ENCODE data around the gene CCSER1.

CCSER1 gene

DNA sequence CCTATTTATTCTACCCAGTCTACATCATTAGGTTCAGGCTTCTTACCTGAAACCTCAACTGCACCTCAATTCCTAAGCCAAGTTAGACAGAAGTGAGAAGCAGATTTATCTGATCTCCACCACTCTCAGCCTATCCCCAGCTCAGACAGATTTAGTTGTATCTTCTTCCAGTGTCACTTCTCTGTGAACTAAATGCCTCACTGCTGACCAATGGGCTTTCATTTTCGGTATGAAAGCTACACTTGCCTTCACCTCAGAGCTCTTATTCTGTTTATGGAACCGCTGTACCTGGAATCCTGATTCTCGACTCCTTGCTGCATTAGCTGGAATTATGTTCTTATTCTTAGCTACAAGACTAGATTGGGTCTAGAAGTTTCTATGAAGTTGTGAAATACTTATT is 833.2 kb downstream of the CCSER1 start:
- Mint-ChIP-seq H3K4me3 (no peak overlapping the region), H3K36me3 (ENCODE audit: low read depth) (no peaks in the 10 kb centered on the region), H3K9me3 (peaks cover 3% of the 10 kb centered on the region), H3K4me1 (ENCODE audit: low read depth) (no peaks in the 10 kb centered on the region), H3K27me3 (no peaks in the 10 kb centered on the region), H3K27ac (no peak overlapping the region)

DNA sequence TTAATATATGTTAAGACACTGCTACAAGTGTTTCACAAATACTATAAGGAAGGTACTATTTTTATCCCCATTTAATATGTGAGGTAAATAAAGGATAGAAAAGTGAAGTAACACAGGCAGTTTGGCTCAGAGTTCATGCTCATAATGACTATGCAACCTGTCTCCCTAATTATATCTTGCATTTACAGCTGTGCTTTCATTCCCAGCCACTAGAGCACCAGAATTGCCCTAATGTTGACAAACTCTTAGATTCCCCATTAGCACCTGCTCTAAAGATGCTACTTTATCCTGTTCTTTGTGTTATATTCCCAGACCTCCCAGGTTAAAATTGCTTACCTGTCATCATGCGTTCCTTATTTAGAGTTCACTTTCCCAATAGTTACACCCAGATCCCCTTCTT is 833.6 kb downstream of the CCSER1 start:
- Mint-ChIP-seq H3K9me3 (peaks cover 4% of the 10 kb centered on the region), H3K36me3 (ENCODE audit: low read depth) (no peaks in the 10 kb centered on the region), H3K4me1 (ENCODE audit: low read depth) (no peaks in the 10 kb centered on the region), H3K27me3 (no peaks in the 10 kb centered on the region), H3K27ac (no peak overlapping the region), H3K4me3 (no peak overlapping the region)

GRCh38 chr4:90970021-90970420 is 842.8 kb downstream of the CCSER1 start:
- Mint-ChIP-seq H3K4me1 (ENCODE audit: low read depth) (no peaks in the 10 kb centered on the region), H3K9me3 (peaks cover 10% of the 10 kb centered on the region), H3K27ac (no peak overlapping the region), H3K36me3 (ENCODE audit: low read depth) (no peaks in the 10 kb centered on the region), H3K27me3 (no peaks in the 10 kb centered on the region), H3K4me3 (no peak overlapping the region)

- Mint-ChIP-seq H3K27ac (no peak overlapping the region), H3K4me1 (ENCODE audit: low read depth) (no peaks in the 10 kb centered on the region)
Observed at GRCh38 chr4:90977726-90978125, 850.5 kb downstream of the CCSER1 start.

GRCh38 chr4:90979556-90979955 is 852.4 kb downstream of the CCSER1 start:
- H3K36me3 Mint-ChIP-seq (ENCODE audit: low read depth) = no peaks in the 10 kb centered on the region
- no peak overlapping the region for H3K27ac Mint-ChIP-seq
- no peak overlapping the region for H3K4me3 Mint-ChIP-seq
- H3K4me1 Mint-ChIP-seq (ENCODE audit: low read depth) = no peaks in the 10 kb centered on the region
- H3K27me3 Mint-ChIP-seq = no peaks in the 10 kb centered on the region
- H3K9me3 Mint-ChIP-seq = peaks cover 5% of the 10 kb centered on the region

More at GRCh38 chr4:90977726-90978125, 850.5 kb downstream of the CCSER1 start:
- H3K36me3 Mint-ChIP-seq (ENCODE audit: low read depth) = no peaks in the 10 kb centered on the region
- H3K4me3 Mint-ChIP-seq = no peak overlapping the region
- peaks cover 9% of the 10 kb centered on the region for H3K9me3 Mint-ChIP-seq
- no peaks in the 10 kb centered on the region for H3K27me3 Mint-ChIP-seq

GRCh38 chr4:90982813-90983212 is 855.6 kb downstream of the CCSER1 start:
- no peaks in the 10 kb centered on the region for H3K36me3 Mint-ChIP-seq (ENCODE audit: low read depth)
- H3K4me1 Mint-ChIP-seq (ENCODE audit: low read depth) = no peaks in the 10 kb centered on the region
- no peak overlapping the region for H3K4me3 Mint-ChIP-seq
- no peak overlapping the region for H3K27ac Mint-ChIP-seq
- no peaks in the 10 kb centered on the region for H3K27me3 Mint-ChIP-seq
- peaks cover 5% of the 10 kb centered on the region for H3K9me3 Mint-ChIP-seq

- no peak overlapping the region for H3K27ac Mint-ChIP-seq
- no peaks in the 10 kb centered on the region for H3K27me3 Mint-ChIP-seq
- no peaks in the 10 kb centered on the region for H3K4me1 Mint-ChIP-seq (ENCODE audit: low read depth)
- no peaks in the 10 kb centered on the region for H3K9me3 Mint-ChIP-seq
- no peak overlapping the region for H3K4me3 Mint-ChIP-seq
- H3K36me3 Mint-ChIP-seq (ENCODE audit: low read depth) = no peaks in the 10 kb centered on the region
Observed at GRCh38 chr4:90990284-90990683, 863.1 kb downstream of the CCSER1 start.

DNA sequence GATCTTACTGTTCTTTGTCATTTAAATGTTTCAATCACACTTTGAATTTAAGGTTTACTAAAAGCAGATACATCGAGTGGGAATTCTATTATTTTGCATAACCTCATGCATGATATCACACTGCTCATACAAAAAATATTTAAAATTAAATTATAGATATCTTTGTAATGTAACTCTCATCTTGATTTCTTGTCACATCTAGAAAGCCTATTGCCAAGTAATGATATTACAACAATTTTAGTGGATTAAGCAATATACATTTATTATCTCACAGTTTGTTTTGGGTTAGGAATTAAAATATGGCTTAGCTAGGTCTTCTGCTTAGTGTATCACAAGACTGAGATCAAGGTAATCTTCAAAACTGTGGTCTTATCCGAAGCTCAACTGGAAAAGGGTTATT is 865.0 kb downstream of the CCSER1 start:
- Mint-ChIP-seq H3K27me3 (no peaks in the 10 kb centered on the region), H3K4me3 (no peak overlapping the region), H3K4me1 (ENCODE audit: low read depth) (no peaks in the 10 kb centered on the region), H3K27ac (no peak overlapping the region), H3K36me3 (ENCODE audit: low read depth) (no peaks in the 10 kb centered on the region), H3K9me3 (peaks cover 2% of the 10 kb centered on the region)

- H3K27ac Mint-ChIP-seq = no peak overlapping the region
- H3K36me3 Mint-ChIP-seq (ENCODE audit: low read depth) = no peaks in the 10 kb centered on the region
- H3K27me3 Mint-ChIP-seq = no peaks in the 10 kb centered on the region
- H3K4me3 Mint-ChIP-seq = no peak overlapping the region
- no peaks in the 10 kb centered on the region for H3K4me1 Mint-ChIP-seq (ENCODE audit: low read depth)
- peaks cover 4% of the 10 kb centered on the region for H3K9me3 Mint-ChIP-seq
Observed at GRCh38 chr4:90994851-90995574, 867.8 kb downstream of the CCSER1 start.

DNA sequence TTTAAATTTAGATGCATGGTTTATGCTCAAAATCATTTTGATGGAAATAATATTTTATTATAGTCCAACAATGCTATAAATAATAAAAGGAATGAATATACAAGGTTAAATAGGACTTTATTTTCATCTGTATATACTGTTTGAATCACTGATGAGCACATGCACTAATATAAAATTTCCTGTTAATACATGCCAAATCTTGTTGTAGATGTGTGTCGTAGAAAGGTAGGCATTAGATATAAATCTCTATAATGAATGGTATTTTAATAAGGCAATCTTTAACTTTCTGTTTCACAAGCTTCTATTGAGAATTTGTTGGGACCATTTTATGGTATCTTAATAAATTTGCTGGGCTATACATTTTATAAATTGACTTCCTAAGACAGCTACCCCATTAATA is 868.8 kb downstream of the CCSER1 start:
- H3K4me3 Mint-ChIP-seq = no peak overlapping the region
- peaks cover 4% of the 10 kb centered on the region for H3K9me3 Mint-ChIP-seq
- H3K27me3 Mint-ChIP-seq = no peaks in the 10 kb centered on the region
- no peaks in the 10 kb centered on the region for H3K36me3 Mint-ChIP-seq (ENCODE audit: low read depth)
- H3K27ac Mint-ChIP-seq = no peak overlapping the region
- H3K4me1 Mint-ChIP-seq (ENCODE audit: low read depth) = no peaks in the 10 kb centered on the region

GRCh38 chr4:90996813-90997212 is 869.6 kb downstream of the CCSER1 start:
- H3K27ac Mint-ChIP-seq = no peak overlapping the region
- H3K4me1 Mint-ChIP-seq (ENCODE audit: low read depth) = no peaks in the 10 kb centered on the region

GRCh38 chr4:91015861-91016260 is 888.7 kb downstream of the CCSER1 start:
- Mint-ChIP-seq H3K36me3 (ENCODE audit: low read depth) (no peaks in the 10 kb centered on the region), H3K9me3 (no peaks in the 10 kb centered on the region), H3K27ac (no peak overlapping the region), H3K27me3 (no peaks in the 10 kb centered on the region), H3K4me3 (no peak overlapping the region), H3K4me1 (ENCODE audit: low read depth) (no peaks in the 10 kb centered on the region)

More at GRCh38 chr4:90996813-90997212, 869.6 kb downstream of the CCSER1 start:
- H3K4me3 Mint-ChIP-seq = no peak overlapping the region
- peaks cover 8% of the 10 kb centered on the region for H3K9me3 Mint-ChIP-seq
- H3K27me3 Mint-ChIP-seq = no peaks in the 10 kb centered on the region
- no peaks in the 10 kb centered on the region for H3K36me3 Mint-ChIP-seq (ENCODE audit: low read depth)

DNA sequence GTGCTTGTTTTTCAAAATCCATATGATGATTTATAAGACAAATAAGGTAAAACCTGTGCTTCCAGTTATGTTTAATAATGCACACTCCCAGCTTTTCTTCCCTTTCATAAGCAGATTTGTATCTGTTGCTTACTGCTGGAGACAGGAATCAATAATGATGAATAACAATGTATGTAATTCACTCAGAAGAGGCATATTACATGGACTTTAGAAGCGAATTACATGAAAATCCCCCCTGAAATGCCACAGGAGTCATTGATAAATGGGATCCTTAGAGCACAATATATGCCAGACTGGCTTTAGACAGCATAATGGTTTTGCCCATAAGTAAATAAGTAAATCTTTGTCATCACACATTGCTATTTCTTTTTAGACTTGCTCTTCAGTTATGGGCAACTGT is 892.3 kb downstream of the CCSER1 start:
- H3K4me3 Mint-ChIP-seq = no peak overlapping the region
- no peak overlapping the region for H3K27ac Mint-ChIP-seq
- H3K27me3 Mint-ChIP-seq = no peaks in the 10 kb centered on the region
- no peaks in the 10 kb centered on the region for H3K4me1 Mint-ChIP-seq (ENCODE audit: low read depth)
- H3K9me3 Mint-ChIP-seq = no peaks in the 10 kb centered on the region
- H3K36me3 Mint-ChIP-seq (ENCODE audit: low read depth) = no peaks in the 10 kb centered on the region

DNA sequence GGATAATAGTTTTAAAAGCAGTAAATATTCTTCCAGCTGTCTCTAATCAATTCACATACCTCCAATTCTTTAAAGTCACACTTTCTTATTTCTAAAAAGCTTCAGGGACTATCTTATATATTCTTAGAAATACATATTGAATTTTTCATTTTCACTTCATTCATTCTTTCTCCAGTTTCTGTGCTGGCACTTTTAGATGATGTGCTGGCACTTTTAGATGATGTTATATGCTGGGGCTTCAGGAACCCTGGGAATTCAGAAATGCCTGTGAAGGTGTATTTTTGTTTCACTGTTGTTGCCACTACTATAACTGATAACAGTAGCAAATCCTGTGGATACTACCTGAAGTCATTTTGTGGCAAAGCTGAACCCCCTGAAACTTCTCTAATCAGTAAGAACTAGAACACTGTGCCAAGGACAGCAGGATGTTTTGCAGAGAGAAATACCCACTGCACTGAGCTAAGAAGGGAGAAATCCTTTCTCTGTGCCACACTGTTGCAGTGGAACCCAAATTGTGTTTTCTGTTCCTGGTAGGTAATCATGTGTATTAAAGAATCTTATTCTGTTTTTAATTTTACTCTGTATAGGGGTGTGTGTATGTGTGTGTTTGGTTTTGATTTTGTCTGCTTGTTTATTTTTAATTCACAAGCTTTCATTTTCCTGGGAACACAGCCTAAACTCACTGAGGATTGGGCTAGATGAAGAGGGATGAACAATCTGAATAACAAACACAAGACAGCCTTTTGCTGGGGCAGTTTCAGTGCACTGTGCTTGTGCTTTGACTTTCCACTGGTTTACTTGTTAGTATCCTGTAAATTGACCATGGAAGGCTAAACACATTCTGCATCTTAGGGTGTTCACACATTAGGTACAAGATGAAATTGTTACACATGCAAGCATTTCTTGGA is 898.3 kb downstream of the CCSER1 start:
- H3K4me1 Mint-ChIP-seq (ENCODE audit: low read depth) = no peaks in the 10 kb centered on the region
- no peaks in the 10 kb centered on the region for H3K9me3 Mint-ChIP-seq
- H3K36me3 Mint-ChIP-seq (ENCODE audit: low read depth) = no peaks in the 10 kb centered on the region
- no peaks in the 10 kb centered on the region for H3K27me3 Mint-ChIP-seq
- H3K4me3 Mint-ChIP-seq = no peak overlapping the region
- no peak overlapping the region for H3K27ac Mint-ChIP-seq

DNA sequence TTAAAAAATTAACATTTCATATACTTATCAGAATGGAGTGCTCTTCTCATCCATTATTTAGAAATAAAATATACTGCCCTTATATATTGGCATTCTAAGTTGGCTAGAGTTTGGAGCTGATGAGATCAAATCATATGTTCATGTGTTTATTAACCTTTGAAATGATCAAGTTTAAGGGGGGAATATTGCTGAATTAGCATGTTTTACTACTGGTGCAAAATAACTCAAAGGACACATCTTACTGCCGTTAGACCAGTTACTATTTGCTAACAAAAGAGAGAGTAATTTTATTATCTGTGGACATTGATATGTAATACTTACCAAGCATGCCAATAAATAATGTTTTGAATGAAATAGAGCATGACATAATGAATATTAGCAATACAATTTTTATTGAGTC is 901.0 kb downstream of the CCSER1 start:
- Mint-ChIP-seq H3K27ac (no peak overlapping the region), H3K4me3 (no peak overlapping the region), H3K9me3 (no peaks in the 10 kb centered on the region), H3K36me3 (ENCODE audit: low read depth) (no peaks in the 10 kb centered on the region), H3K27me3 (no peaks in the 10 kb centered on the region), H3K4me1 (ENCODE audit: low read depth) (no peaks in the 10 kb centered on the region)
